K562 (cell line): ENCODE results near the gene RFX3. TPM values are rescaled to one million over a fixed set of nuclear protein-coding genes. Genes with fewer than 3 reads are reported as not detected.

Source experiments
- ATAC-seq: fragments of 200-7000 bp; cut with Tn5 transposase; 3 replicates; pipeline ENCODE4 v1.9.1; 2020; ENCODE audit warnings: moderate library complexity
- BruUV-seq: library from RNA; stranded (reverse); fragments of 400-500 nt; replicated peaks from 2 replicates; lab custom pipeline; 2021; lab: Mats Ljungman, UMichigan
- CTCF ChIA-PET: fragments of 300-600 bp; formaldehyde crosslinking; extraction: SDS; loops from one replicate; lab custom pipeline; 2021; ENCODE audit warnings: low intra/inter-chr PET ratio; lab: Yijun Ruan, JAX
- POLR2A ChIA-PET: fragments of 300-600, 350-650 bp; sonication (Branson Sonifier 250); formaldehyde crosslinking; extraction: SDS; loops from one replicate; lab custom pipeline; 2021; ENCODE audit warnings: antibody characterized with exemption, inconsistent platforms; lab: Yijun Ruan, JAX
- DNase-seq, 4 experiments: peaks; one replicate each; pipeline versions ENCODE4 v3.0.0 to v3.0.0-alpha.2; 2011 to 2018; ENCODE audit warnings: low spot score in 3 of 4, mixed read lengths in 3 of 4; ENCODE audit errors: extremely low read depth in 1 of 4
- FAIRE-seq: peaks from 2 replicates; lab custom pipeline; 2011; peaks lifted over from hg19 to GRCh38; lab: Jason Lieb, UNC
- H2AFZ ChIP-seq: 2 replicates; pipeline ENCODE4 v1.6.0; 2011; ENCODE audit warnings: low read depth, low read length, control low read depth, inconsistent platforms
- H3K27ac ChIP-seq: fragments of 200-600 bp; 3 replicates; pipeline ENCODE4 v1.8.0; 2011; ENCODE audit warnings: low read depth, mild to moderate bottlenecking, control low read depth, inconsistent platforms, low read length, moderate library complexity, mixed read lengths; ENCODE audit errors: extremely low read depth
- H3K27me3 ChIP-seq, 2 experiments: fragments of 300-600 bp in 1 of 2; 2 replicates in 1 of 2; 3 replicates in 1 of 2; pipeline versions ENCODE4 v1.6.0 to v1.8.0; 2011; ENCODE audit warnings: inconsistent platforms in 2 of 2, low read length in 2 of 2, mild to moderate bottlenecking in 1 of 2, mixed read lengths in 1 of 2, moderate library complexity in 1 of 2; ENCODE audit not compliant: control insufficient read depth in 2 of 2, insufficient read depth in 2 of 2
- H3K36me3 ChIP-seq: fragments of 300-600 bp; 3 replicates; pipeline ENCODE4 v1.8.0; 2011; ENCODE audit warnings: mild to moderate bottlenecking, low read length, inconsistent platforms; ENCODE audit not compliant: control insufficient read depth, insufficient read depth
- H3K4me1 ChIP-seq, 2 experiments: fragments of 200-600 bp in 1 of 2; replicated peaks in 1 of 2; 2 replicates in 1 of 2; 3 replicates in 1 of 2; pipeline versions ENCODE4 v1.5.1 to v1.8.0; 2011; ENCODE audit warnings: inconsistent platforms in 2 of 2, low read length in 2 of 2, mild to moderate bottlenecking in 1 of 2, mixed read lengths in 1 of 2, moderate library complexity in 1 of 2; ENCODE audit not compliant: control insufficient read depth in 2 of 2, insufficient read depth in 2 of 2
- H3K4me2 ChIP-seq: 2 replicates; pipeline ENCODE4 v1.6.1; 2011; ENCODE audit warnings: low read length, control low read depth, inconsistent platforms, mixed read lengths; ENCODE audit not compliant: insufficient read depth
- H3K4me3 ChIP-seq: fragments of 200-600 bp; sonication (generic), shearing (Covaris generic); 2 replicates; pipeline ENCODE4 v1.5.1; 2016; ENCODE audit warnings: control low read depth, inconsistent platforms
- H3K79me2 ChIP-seq: fragments of 200-600 bp; 3 replicates; pipeline ENCODE4 v1.8.0; 2011; ENCODE audit warnings: low read length, inconsistent platforms; ENCODE audit not compliant: control insufficient read depth, insufficient read depth
- H3K9ac ChIP-seq, 2 experiments: 2 replicates each; pipeline versions ENCODE4 v1.6.0 to v1.6.1; 2011; ENCODE audit warnings: low read depth in 2 of 2, low read length in 2 of 2, control low read depth in 1 of 2, inconsistent platforms in 1 of 2, mild to moderate bottlenecking in 1 of 2, mixed read lengths in 1 of 2; ENCODE audit not compliant: insufficient read depth in 1 of 2
- H3K9me1 ChIP-seq: one replicate; pipeline ENCODE4 v1.6.0; 2011; ENCODE audit warnings: inconsistent platforms, mild to moderate bottlenecking, low read length, moderate library complexity; ENCODE audit not compliant: control insufficient read depth, insufficient read depth
- H3K9me3 ChIP-seq: replicated peaks from 2 replicates; pipeline ENCODE4 v1.5.1; 2011; ENCODE audit warnings: low read depth, low read length, inconsistent platforms; ENCODE audit not compliant: control insufficient read depth, insufficient read depth
- H4K20me1 ChIP-seq: replicated peaks from 2 replicates; pipeline ENCODE4 v1.6.1; 2011; ENCODE audit warnings: low read length, inconsistent platforms, mixed read lengths; ENCODE audit not compliant: control insufficient read depth, insufficient read depth
- NR2C1 ChIP-seq, 2 experiments: fragments of 450-650 bp; IDR thresholded peaks; 2 replicates each; pipeline ENCODE4 v1.6.1; 2017; ENCODE audit warnings: mild to moderate bottlenecking in 2 of 2, antibody characterized with exemption in 1 of 2, inconsistent platforms in 1 of 2, missing compliant biosample characterization in 1 of 2, missing genetic modification characterization in 1 of 2
- PHTF2 ChIP-seq: fragments of 250-450 bp; sonication (Bioruptor Pico); IDR thresholded peaks from 2 replicates; pipeline ENCODE4 v1.5.0; 2021; ENCODE audit warnings: mild to moderate bottlenecking
- POLR2AphosphoS2 ChIP-seq: IDR thresholded peaks from 2 replicates; pipeline ENCODE4 v1.6.1; 2012; ENCODE audit warnings: low read length, improper control_type of control experiment
- POLR3A ChIP-seq: IDR thresholded peaks from 2 replicates; pipeline ENCODE4 v1.6.1; 2011; ENCODE audit warnings: borderline replicate concordance, mild to moderate bottlenecking, moderate library complexity; ENCODE audit not compliant: insufficient read length, insufficient read depth; ENCODE audit errors: extremely low read depth
- RHOXF2B ChIP-seq: fragments of 250-450 bp; sonication (Bioruptor Pico); conservative IDR thresholded peaks from 2 replicates; pipeline ENCODE4 v1.5.1; 2021
- U2AF2 ChIP-seq: fragments of 200-400 bp; formaldehyde crosslinking; optimal IDR thresholded peaks from 2 replicates; pipeline ENCODE3; 2017; ENCODE audit warnings: low read depth, mild to moderate bottlenecking, low read length
- ZC3H4 ChIP-seq: sonication (generic); formaldehyde crosslinking; IDR thresholded peaks from 2 replicates; pipeline ENCODE4 v1.9.0; 2021; ENCODE audit warnings: missing genetic modification reagents, borderline replicate concordance
- ZC3H8 ChIP-seq: fragments of 450-650 bp; IDR thresholded peaks from 2 replicates; pipeline ENCODE4 v1.6.1; 2017
- WGBS: fragments of 100-300 bp; shearing (Covaris generic); methylation state at CpG from one replicate; pipeline ENCODE4 v1.1.6; 2016; ENCODE audit warnings: low coverage, mixed read lengths; ENCODE audit not compliant: insufficient coverage; ENCODE audit errors: missing lambda C conversion rate; 5-methylcytosine and 5-hydroxymethylcytosine counted together
- in situ Hi-C: fragments of 300-500 bp; cut with MboI; formaldehyde crosslinking; loops from 4 replicates; pipeline ENCODE4 v1.15.0; 2018; ENCODE audit warnings: inconsistent platforms, mixed read lengths
- intact Hi-C: fragments of 100-400 bp; cut with micrococcal nuclease; formaldehyde crosslinking; loops from 2 replicates; pipeline ENCODE4 v1.14.2; 2022
- polyA plus RNA-seq, 8 experiments: library from polyadenylated mRNA; depleted of rRNA in 4 of 8; stranded (reverse) in 5 of 8; unstranded in 3 of 8; fragments of >200 nt; fragmentation: Nextera tagmentation in 2 of 8; fragmentation: Illumina TruSeq in 1 of 8; extraction: Ambion mirVana in 2 of 8; extraction: Trizol in 1 of 8; gene quantifications; 2 replicates each; pipeline versions ENCODE4 v1.2.1 to v1.2.3, GENCODE V29; 2011 to 2014; ENCODE audit warnings: inconsistent platforms in 1 of 8, missing spikeins in 1 of 8
- total RNA-seq, 7 experiments: library from RNA; depleted of rRNA in 6 of 7; stranded (reverse); fragments of >200 nt in 6 of 7; fragmentation: Illumina TruSeq in 2 of 7; extraction: Trizol in 2 of 7; gene quantifications; 2 replicates each; pipeline versions ENCODE4 v1.2.1 to v1.2.3, GENCODE V29; 2011 to 2021; ENCODE audit warnings: low replicate concordance in 1 of 7
- TF ChIP-seq, protein P1 (sequence below): sonication (generic); formaldehyde crosslinking; IDR thresholded peaks from 2 replicates; pipeline ENCODE4 v1.8.0; 2022; ENCODE audit warnings: mild to moderate bottlenecking, missing genetic modification reagents, borderline replicate concordance
- TF ChIP-seq, protein P2 (sequence below): sonication (generic); formaldehyde crosslinking; IDR thresholded peaks from 2 replicates; pipeline ENCODE4 v1.8.1; 2022; ENCODE audit warnings: missing genetic modification reagents
- TF ChIP-seq, protein P3 (sequence below): fragments of 450-650 bp; IDR thresholded peaks from 2 replicates; pipeline ENCODE4 v1.6.1; 2016

RFX3 gene
- total and polyA plus RNA-seq, 9 of the 15 experiments (the other 6 are each of a cell fraction or from before 2014, with no cell fraction given), result 0.86 to 4.9 (median 2.0) TPM

DNA sequence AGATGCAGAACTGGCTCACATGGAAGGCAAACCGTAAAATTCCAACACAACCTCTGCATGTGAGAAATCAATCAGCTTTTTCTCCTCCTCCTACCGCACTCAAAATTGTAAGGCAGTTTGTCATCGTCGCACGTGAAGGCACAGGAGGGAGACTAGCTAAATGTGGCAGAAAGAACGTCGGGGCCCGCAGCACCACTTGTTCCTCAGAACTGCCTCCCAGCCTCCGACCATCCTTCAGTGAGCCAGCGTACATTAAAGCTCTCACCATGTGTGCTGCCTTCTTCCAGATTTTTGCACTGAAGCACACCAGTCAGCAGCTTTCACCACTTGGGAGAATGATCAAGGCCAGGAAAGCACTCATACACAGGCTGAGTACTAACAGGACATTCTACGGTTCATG, 105.9 kb downstream of the RFX3 start:
- Histone ChIP-seq H3K9me3 (no peaks in the 10 kb centered on the region), H3K4me2 (no peak overlapping the region), H4K20me1 (no peaks in the 10 kb centered on the region), H2AFZ (no peak overlapping the region), H3K36me3 (no peaks in the 10 kb centered on the region), H3K9ac (no peak overlapping the region), H3K27me3 (no peaks in the 10 kb centered on the region), H3K4me1 (no peaks in the 10 kb centered on the region), H3K4me3 (no peak overlapping the region), H3K27ac (no peak overlapping the region), H3K79me2 (no peaks in the 10 kb centered on the region), H3K9me1 (no peaks in the 10 kb centered on the region)
- WGBS, result 64% methylated on average over 10 of the region's 11 CpGs
- no peak for DNase-seq
- ChIA-PET CTCF (no interaction called here), POLR2A (interaction anchor here (0.7 kb wide), 1 partner anchor 113 kb away, joined by 3 read pairs; no protein-coding TSS in a partner anchor)
- no TSS peak for BruUV-seq
- FAIRE-seq, result no peak
- TF ChIP-seq ZC3H8, result no peak
- no peak for TF ChIP-seq ZC3H4 (CRISPR knock-in tag)
- TF ChIP-seq NR2C1 (IDR thresholded peaks at IDR 0.05), result no peak
- no peak for TF ChIP-seq NR2C1 (tag; IDR thresholded peaks at IDR 0.05)
- TF ChIP-seq PHTF2 (CRISPR knock-in tag), result no peak
- TF ChIP-seq, protein P1, sequence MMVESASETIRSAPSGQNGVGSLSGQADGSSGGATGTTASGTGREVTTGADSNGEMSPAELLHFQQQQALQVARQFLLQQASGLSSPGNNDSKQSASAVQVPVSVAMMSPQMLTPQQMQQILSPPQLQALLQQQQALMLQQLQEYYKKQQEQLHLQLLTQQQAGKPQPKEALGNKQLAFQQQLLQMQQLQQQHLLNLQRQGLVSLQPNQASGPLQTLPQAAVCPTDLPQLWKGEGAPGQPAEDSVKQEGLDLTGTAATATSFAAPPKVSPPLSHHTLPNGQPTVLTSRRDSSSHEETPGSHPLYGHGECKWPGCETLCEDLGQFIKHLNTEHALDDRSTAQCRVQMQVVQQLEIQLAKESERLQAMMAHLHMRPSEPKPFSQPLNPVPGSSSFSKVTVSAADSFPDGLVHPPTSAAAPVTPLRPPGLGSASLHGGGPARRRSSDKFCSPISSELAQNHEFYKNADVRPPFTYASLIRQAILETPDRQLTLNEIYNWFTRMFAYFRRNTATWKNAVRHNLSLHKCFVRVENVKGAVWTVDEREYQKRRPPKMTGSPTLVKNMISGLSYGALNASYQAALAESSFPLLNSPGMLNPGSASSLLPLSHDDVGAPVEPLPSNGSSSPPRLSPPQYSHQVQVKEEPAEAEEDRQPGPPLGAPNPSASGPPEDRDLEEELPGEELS (CRISPR knock-in tag), result no peak
- TF ChIP-seq, protein P2, sequence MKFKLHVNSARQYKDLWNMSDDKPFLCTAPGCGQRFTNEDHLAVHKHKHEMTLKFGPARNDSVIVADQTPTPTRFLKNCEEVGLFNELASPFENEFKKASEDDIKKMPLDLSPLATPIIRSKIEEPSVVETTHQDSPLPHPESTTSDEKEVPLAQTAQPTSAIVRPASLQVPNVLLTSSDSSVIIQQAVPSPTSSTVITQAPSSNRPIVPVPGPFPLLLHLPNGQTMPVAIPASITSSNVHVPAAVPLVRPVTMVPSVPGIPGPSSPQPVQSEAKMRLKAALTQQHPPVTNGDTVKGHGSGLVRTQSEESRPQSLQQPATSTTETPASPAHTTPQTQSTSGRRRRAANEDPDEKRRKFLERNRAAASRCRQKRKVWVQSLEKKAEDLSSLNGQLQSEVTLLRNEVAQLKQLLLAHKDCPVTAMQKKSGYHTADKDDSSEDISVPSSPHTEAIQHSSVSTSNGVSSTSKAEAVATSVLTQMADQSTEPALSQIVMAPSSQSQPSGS (CRISPR knock-in tag), result no peak
- TF ChIP-seq RHOXF2B (CRISPR knock-in tag), result no peak
- no peak for TF ChIP-seq U2AF2
- TF ChIP-seq, protein P3, sequence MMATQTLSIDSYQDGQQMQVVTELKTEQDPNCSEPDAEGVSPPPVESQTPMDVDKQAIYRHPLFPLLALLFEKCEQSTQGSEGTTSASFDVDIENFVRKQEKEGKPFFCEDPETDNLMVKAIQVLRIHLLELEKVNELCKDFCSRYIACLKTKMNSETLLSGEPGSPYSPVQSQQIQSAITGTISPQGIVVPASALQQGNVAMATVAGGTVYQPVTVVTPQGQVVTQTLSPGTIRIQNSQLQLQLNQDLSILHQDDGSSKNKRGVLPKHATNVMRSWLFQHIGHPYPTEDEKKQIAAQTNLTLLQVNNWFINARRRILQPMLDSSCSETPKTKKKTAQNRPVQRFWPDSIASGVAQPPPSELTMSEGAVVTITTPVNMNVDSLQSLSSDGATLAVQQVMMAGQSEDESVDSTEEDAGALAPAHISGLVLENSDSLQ, result no peak
- no peak for TF ChIP-seq POLR3A
- TF ChIP-seq POLR2AphosphoS2, result no peak
- ATAC-seq, result no peak
- in situ Hi-C loops, result no loop called here
- intact Hi-C loops, result no loop called here
